Activated gamma-delta T cell treated with anti-CD3 and anti-CD28 coated beads, Interleukin-2, amount 50 U/mL, for 16 hours (primary cell): ENCODE results near the gene TAF4.
A peak's percentile ranks its signal among the peaks of the same experiment; 100 is the strongest.
"Not testable (repeated sequence)": the region's sequence is repeated elsewhere in the genome, so short reads cannot be mapped to it uniquely, and the experiment has no call there.

Source experiments
- DNase-seq: peaks from one replicate; pipeline ENCODE4 v3.0.0-alpha.2; 2020; ENCODE audit warnings: low read depth

The TAF4 gene

GRCh38 chr20:62065674-62066338 lies at the start of gene TAF4:
TSS of gene TAF4 (minus strand) at chr20:62065881. CDS start at chr20:62065810, 71 bp downstream.
- peak; percentile 69 for DNase-seq

DNA sequence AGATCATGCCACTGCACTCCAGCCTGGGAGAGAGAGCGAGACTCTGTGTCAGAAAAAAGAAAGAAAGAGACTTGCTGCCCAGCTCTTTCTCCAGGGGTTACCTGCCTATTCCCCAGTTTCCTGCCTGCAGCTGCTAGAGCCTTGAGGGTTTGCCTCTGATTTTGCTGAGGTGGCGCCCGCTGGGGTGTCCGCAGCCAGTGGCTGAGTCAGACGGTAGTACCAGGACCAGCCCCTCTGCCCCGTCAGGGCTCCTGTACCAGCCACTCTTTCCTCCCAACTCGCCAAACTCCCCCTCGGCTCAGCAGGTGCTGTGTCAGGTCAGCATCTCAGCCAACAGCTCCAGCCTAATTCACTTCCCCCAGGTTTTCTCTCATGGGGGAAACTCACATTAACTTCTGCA lies 49.2 kb upstream of the TAF4 start:
- DNase-seq, result no peak

DNA sequence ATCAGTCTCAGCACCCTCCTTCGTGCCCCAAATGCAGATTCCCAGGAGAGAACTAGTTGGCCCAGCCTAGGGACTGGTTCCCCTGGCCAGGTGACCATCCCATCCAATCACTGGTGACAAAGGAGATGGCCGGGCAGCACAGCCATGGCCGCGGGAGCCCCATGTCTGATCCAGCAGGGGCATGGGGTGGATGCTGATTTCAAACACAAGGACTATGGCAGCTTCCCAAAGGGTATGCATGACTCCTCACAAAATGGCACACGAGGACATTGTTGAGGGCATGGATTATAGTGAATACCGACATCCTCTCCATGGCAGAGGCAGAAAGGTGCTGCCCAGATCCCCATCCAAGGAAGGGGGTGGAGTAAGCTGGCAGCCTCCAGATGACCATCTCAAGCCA lies 46.7 kb upstream of the TAF4 start:
- no peak for DNase-seq

GRCh38 chr20:62111148-62111547 lies 45.5 kb upstream of the TAF4 start:
- DNase-seq, result no peak

GRCh38 chr20:62105592-62105991 lies 39.9 kb upstream of the TAF4 start:
- no peak for DNase-seq

DNA sequence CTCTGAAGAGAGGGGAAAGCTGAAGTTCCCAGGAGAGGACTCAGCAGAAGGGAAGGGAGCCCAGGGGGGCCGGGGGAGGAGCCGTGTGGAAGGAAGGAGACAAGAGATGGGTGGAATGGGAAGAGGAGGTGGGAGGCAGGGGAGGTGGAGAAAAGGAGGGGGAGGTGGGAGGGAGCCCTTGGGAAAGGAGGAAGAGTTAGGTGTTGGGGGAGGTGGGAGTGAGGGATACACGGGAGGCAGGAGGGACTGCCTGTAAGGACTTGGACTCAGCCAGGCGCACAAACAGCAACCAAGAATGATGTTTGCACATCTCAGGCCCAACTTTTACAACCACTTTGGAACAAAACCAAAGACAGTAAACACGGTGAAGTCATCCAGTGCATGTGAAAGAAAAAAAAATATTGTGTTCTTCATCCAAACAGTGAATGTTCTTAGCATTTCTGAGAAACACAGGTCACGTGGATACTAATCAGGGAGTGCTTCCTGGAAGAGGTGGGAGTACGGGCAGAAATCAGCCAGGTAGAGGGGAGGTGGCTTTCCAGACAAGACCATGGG lies 39.2 kb upstream of the TAF4 start:
- DNase-seq, result no peak

DNA sequence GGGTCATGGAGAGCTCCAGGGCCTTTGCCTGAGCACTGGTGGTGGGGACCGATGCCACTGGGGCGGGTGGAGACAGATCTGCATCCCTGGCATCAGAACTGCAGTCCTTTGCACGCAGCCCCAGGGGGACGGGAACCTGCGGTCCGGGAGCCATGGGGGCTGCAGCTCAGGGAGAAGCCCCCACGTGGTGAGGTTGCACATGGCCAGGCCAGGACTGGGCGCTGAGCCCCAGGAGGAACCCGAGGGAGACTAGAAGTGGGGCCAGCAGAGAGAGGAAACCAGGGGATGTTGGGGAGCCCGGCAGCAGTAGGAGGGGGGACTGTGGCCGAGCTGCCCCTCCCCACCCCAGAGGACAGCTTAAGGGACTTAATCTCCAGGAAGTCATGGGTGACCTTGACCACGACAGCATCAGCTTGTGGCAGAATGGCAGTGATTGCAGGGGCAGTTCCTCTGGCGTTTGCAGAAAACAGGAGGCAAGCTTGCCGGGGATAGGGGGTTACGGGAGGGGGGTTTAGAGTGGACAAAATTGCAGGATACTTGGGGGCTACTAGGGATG lies 38.6 kb upstream of the TAF4 start:
- DNase-seq, result no peak

DNA sequence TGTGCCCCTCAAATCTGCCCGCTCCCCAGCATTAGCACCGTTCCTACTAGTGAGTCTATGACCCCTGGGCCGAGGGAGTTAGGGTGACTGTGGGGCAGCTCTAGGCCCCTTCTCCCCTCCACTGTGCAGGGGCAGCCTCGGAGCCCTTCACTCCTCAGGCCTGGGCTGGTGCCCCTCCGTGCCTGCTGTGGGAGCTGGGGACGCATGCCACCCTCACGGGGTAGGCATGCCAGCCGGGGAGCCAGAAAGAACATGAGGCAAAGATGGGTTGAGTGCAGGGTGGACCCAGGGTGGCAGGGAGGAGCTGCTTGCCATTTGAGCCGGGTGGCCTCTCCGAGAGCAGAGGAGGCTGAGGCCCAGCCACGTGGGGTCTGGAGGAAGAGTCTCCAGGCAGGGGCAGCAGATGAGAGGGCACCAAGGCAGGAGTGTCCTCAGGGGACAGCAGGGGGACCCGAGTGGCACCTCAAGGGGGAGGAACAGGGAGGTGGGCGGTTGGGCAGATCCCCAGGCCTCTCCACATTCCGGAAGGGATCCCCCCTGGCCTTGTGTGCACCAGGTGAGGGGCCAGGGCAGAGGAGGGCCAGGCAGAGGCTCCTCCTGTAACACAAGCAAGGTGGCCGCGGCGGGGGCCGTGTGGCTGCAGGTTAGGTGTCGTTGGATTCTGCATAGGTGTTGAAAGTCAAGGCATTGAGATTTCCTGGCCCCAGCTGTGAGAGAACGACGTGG lies 38.0 kb upstream of the TAF4 start:
- DNase-seq, result no peak

GRCh38 chr20:62101078-62101477 lies 35.4 kb upstream of the TAF4 start:
- DNase-seq, result no peak

DNA sequence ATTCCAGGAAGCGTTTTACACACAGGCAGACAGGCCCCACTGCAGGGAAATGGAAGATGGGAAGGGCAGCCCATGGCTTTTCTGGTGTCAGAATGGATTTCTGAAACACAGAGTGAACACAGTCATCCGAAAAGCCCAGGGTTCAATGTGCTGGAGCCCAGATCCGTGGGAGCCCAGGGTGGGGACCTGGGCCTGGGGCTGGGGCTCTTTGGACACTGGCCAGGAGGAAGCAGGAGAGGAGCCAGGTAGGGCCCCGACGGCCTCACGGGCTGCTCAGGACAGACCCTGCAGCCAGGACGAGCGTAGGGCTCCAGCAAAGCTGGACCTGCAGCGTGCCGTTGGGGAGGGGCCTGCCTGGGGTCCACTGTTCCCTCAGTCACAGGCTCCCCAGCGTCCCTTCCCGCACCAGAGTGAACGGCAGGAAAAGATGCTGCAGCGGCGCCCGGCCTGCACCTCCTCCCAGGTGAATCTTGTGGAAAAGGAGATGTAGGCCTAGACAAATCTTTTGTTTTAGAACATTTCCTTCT lies 32.3 kb upstream of the TAF4 start:
- DNase-seq, result no peak

- DNase-seq, result no peak
These were observed 31.0 kb upstream of the TAF4 start for GRCh38 chr20:62096421-62097380.

DNA sequence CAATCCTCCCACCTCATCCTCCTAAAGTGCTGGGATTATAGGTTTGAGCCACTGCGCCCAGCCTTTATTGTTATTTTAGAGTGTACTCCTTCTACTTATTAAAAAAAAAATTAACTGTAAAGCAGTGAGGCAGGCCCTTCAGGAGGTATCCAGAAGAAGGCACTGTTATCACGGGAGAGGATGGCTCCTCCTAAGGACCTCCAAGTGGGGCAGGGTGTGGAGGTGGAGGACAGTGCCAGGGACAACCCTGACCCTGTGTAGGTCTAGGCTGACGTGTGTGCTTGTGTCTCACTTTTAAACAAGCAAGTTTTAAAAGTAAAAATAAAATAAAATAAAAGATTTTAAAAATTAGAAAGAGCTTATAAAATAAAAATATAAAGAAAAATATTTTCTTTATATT lies 23.7 kb upstream of the TAF4 start:
- DNase-seq, result no peak

GRCh38 chr20:62088258-62089127 lies 22.8 kb upstream of the TAF4 start:
- DNase-seq, result no peak

GRCh38 chr20:62087632-62088031 lies 22.0 kb upstream of the TAF4 start:
- DNase-seq, result no peak

- no peak for DNase-seq
These were observed 21.5 kb upstream of the TAF4 start for GRCh38 chr20:62087227-62087626.

- DNase-seq, result no peak
These were observed 19.5 kb upstream of the TAF4 start for GRCh38 chr20:62085206-62085605.

DNA sequence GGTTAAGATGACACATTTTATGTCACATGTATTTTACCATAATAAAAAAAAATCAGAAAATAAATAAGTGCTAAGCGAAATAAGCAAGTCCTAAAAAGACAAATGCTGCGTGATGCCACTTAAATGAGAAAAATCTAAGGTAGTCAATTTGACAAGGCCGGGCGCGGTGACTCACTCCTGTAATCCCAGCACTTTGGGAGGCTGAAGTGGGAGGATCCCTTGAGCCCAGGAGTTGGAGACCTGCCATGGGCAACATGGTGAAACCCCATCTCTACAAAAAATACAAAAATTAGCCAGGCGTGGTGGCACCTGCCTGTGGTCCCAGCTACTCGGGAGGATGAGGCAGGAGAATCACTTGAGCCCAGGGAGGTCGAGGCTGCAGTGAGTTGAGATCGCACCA lies 18.5 kb upstream of the TAF4 start:
- not testable (repeated sequence) for DNase-seq

DNA sequence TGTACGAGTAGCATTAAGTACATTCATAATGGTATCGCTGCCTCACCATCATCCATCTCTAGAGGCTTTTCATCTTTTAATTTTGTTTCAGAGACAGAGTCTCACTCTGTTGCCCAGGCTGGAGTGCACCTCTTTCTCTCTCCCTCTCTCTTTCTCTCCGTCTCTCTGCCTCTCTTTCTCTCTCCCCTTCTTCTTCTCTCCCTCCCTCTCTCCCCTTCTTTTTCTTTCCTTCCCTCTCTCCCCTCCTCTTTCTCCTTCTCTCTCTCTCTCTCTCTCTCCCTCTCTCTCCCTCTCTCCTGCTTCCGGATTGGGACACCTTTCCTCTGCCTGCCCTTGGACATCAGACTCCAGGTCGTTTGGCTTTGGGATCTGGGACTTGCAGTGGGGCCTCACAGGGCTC lies 17.6 kb upstream of the TAF4 start:
- DNase-seq, result no peak

- no peak for DNase-seq
These were observed 14.7 kb upstream of the TAF4 start for GRCh38 chr20:62080249-62080990.

GRCh38 chr20:62079166-62079565 lies 13.5 kb upstream of the TAF4 start:
- no peak for DNase-seq
